Epithelial cell of proximal tubule (primary cell): ENCODE data around the gene FIGN. TPM values are rescaled to one million over a fixed set of nuclear protein-coding genes. Genes with fewer than 3 reads are reported as not detected.

Experiments used
- DNase-seq: peaks from one replicate; pipeline ENCODE4 v3.0.0-alpha.2; 2011; ENCODE audit warnings: low read depth
- H3K4me3 ChIP-seq: 2 replicates; pipeline ENCODE4 v1.5.1; 2011; ENCODE audit warnings: low read depth, mild to moderate bottlenecking, low read length
- total RNA-seq: library from RNA; depleted of rRNA; stranded (reverse); fragments of >200 nt; gene quantifications from 2 replicates; pipeline ENCODE4 v1.2.3, GENCODE V29; 2015
- TF ChIP-seq, protein P1 (sequence below): conservative IDR thresholded peaks from 2 replicates; pipeline ENCODE4 v1.5.1; 2012; ENCODE audit warnings: low read depth, mild to moderate bottlenecking, low read length

Gene FIGN
- total RNA-seq, 1 donor from 2014 or later = 3.2 TPM

DNA sequence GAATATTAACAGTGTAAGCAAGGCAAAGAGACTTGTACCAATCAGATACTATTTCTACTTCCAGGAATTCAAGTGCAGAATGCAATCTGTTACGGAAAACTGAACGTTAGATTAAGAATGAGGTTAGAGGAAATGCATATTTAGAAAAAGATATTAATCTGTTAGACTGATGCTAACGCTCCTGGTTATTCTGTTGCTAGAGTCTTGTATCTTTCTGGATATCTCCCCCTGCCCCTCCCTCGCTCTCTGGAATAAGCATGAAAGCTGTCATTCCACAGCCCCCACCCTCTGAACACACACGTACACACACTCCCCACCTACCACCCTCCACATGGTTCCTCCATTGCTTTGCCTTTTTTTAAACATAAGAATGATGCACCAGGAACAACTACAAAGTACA is 24.1 kb downstream of the FIGN start:
- TF ChIP-seq, protein P1, sequence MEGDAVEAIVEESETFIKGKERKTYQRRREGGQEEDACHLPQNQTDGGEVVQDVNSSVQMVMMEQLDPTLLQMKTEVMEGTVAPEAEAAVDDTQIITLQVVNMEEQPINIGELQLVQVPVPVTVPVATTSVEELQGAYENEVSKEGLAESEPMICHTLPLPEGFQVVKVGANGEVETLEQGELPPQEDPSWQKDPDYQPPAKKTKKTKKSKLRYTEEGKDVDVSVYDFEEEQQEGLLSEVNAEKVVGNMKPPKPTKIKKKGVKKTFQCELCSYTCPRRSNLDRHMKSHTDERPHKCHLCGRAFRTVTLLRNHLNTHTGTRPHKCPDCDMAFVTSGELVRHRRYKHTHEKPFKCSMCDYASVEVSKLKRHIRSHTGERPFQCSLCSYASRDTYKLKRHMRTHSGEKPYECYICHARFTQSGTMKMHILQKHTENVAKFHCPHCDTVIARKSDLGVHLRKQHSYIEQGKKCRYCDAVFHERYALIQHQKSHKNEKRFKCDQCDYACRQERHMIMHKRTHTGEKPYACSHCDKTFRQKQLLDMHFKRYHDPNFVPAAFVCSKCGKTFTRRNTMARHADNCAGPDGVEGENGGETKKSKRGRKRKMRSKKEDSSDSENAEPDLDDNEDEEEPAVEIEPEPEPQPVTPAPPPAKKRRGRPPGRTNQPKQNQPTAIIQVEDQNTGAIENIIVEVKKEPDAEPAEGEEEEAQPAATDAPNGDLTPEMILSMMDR = no peak
- no peak overlapping the region for H3K4me3 ChIP-seq
- DNase-seq = no peak

DNA sequence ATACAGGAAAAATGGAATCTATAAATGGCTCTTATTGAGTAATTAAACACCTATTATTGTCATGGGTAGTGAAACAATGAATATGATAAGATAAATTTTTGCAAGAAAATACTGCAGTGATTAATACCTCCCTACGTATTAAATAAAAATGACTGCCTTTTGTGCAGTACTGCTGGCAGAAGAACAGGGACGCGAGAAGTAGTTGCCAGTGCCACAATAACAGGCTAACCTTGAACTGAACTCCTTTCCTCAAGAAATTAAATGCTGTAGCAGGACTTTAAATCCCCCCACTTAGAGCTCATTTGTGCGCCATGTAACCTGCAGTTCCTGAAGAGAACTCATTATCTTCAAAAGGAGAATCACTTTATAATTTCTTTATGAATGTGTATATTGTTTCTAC is 24.6 kb downstream of the FIGN start:
- DNase-seq = no peak
- H3K4me3 ChIP-seq = no peak overlapping the region
- TF ChIP-seq, protein P1 = no peak

DNA sequence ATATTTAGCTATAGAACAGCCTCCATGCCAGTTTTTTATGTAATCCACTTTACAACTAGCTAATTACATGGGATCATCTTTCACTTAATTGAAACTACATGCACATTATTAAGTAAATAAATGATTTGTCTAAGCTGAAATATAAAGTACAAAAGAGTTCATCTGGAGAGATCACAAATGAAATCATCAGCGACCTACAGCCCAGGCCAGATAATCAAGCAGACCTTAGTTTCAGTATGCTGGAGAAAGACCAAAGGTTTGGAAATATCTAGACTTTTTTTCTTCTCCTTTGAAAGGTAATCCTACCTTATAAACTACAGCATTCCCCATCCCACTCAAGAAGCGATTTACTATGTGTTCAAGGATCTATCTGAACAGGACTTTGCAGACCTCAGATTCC is 26.5 kb downstream of the FIGN start:
- TF ChIP-seq, protein P1 = no peak
- no peak for DNase-seq
- no peak overlapping the region for H3K4me3 ChIP-seq

DNA sequence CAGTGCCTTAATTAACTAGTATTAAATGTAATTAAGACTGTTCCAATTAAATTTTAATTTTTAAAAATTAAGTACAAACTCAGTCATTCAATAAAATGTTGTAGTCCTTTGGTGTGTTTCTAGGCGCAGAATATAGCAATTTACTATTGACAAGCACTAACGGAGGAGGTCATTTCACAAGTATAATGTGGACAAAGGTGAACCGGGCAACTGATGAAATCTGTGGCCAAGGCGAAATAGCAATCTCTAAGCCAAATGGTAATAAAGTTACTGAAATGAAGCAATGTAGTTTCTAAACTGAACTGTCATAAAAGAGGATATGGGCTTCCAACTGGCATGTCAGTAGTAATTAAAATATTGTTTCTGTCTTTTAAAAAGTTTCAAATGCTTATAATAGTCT is 27.5 kb downstream of the FIGN start:
- H3K4me3 ChIP-seq = no peak overlapping the region
- DNase-seq = no peak
- TF ChIP-seq, protein P1 = no peak

DNA sequence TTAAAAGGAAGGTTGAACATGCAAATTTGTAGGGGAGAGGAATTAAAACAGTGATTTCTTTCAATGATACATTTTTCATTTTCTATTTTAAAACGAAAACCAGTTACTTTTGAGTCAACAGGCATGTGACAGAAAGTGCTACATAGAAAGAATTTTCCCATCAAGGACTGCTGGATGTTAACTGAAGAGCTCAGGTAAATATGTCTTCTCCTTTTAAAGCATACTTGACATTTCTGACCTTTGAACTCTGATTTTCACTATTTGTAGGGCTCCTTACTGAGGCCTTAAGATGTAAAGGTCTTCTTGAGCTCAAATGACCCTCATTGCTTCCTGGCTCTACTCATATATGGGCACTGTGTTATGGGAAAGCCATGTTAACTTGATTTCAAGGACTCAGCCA is 32.4 kb downstream of the FIGN start:
- H3K4me3 ChIP-seq = no peak overlapping the region
- DNase-seq = no peak
- TF ChIP-seq, protein P1 = no peak

DNA sequence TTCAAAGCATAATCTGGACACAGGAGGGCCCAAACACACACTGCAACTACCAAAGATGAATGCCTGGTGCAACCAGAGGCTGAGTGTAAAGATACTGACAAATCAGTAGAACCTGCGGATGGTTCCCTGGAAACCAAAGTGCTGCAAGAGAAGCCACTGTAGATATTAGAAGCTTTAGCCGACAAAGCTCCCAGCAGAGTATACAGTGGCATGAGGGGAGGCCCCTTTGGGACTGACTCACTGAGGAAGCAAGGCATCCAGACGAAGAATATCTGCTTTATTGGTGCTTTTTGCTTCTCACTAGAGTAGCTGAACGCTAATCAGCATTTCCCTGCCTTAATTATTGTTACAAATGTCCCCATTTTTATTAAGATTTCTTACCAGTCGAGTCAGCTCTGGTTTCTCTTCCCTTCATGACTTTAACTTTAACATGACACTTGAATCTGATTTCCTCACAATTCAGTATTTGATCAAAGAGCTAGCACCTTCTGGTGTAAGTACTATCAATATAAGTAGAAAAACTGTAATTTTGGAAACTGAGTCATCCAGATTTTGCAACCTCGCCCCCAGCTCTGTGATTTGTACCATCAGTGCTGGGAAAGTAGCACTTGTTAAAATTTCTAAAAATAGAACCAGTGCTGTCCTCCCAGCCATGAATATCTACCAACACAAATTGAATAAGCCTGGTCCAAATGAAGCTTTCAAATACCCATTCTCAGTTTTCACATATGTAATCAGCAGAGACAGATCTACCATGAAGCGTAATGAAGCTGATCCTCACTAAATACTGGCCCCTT is 34.2 kb downstream of the FIGN start:
- H3K4me3 ChIP-seq = no peak overlapping the region
- TF ChIP-seq, protein P1 = no peak
- no peak for DNase-seq

DNA sequence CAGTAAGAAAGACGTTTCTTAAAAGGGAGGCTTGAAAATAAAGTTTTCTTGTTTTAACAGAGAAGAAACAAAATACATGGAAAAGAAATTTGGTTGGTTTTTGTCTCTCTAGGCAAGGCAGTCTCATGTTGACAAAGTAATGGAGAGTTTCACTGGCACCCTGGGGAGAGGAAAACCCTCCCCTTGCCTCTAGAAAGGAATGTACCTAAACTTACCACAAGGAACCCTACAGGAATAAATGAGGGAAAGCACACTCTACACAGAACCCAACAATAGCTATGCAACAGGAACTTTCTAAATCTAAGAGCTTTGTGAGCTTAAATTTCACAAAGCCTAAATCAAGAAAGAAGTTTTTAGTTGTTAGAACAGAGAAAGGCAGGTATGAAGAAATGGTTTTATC is 37.0 kb downstream of the FIGN start:
- no peak overlapping the region for H3K4me3 ChIP-seq
- TF ChIP-seq, protein P1 = no peak
- DNase-seq = no peak
